OCI-LY1 (cell line): ENCODE results near the gene TUBA4B.
A peak's percentile ranks its signal among the peaks of the same experiment; 100 is the strongest.

ENCODE experiments used
- H2AFZ ChIP-seq: fragments of 200-600 bp; sonication (generic), shearing (Covaris generic); 2 replicates; pipeline ENCODE4 v1.6.0; 2014; ENCODE audit warnings: antibody characterized with exemption, mild to moderate bottlenecking, low read length
- H3F3A ChIP-seq: fragments of 200-600 bp; sonication (generic), shearing (Covaris generic); 2 replicates; pipeline ENCODE4 v1.6.0; 2014; ENCODE audit warnings: mild to moderate bottlenecking, antibody characterized with exemption, low read length, moderate library complexity; ENCODE audit not compliant: insufficient read depth
- H3K27ac ChIP-seq: fragments of 200-600 bp; sonication (generic); 2 replicates; pipeline ENCODE4 v1.5.1; 2014; ENCODE audit warnings: low read length, mixed run types, mild to moderate bottlenecking, low read depth; ENCODE audit not compliant: poor library complexity, severe bottlenecking
- H3K27me3 ChIP-seq: fragments of 200-600 bp; sonication (generic); 2 replicates; pipeline ENCODE4 v1.6.0; 2014; ENCODE audit warnings: antibody characterized with exemption, mild to moderate bottlenecking, low read length, moderate library complexity; ENCODE audit not compliant: insufficient read depth
- H3K36me3 ChIP-seq: fragments of 200-600 bp; sonication (generic); 2 replicates; pipeline ENCODE4 v1.6.1; 2014; ENCODE audit warnings: mild to moderate bottlenecking, antibody characterized with exemption, low read length, moderate library complexity, mixed read lengths; ENCODE audit not compliant: insufficient read depth
- H3K4me1 ChIP-seq: fragments of 200-600 bp; sonication (generic); 2 replicates; pipeline ENCODE4 v1.5.1; 2014; ENCODE audit warnings: mild to moderate bottlenecking, low read length, moderate library complexity; ENCODE audit not compliant: insufficient read depth, severe bottlenecking
- H3K4me2 ChIP-seq: fragments of 200-600 bp; sonication (generic), shearing (Covaris generic); 2 replicates; pipeline ENCODE4 v1.6.1; 2014; ENCODE audit warnings: low read length
- H3K4me3 ChIP-seq: fragments of 200-600 bp; sonication (generic); 2 replicates; pipeline ENCODE4 v1.5.1; 2014; ENCODE audit warnings: low read length, low read depth, mild to moderate bottlenecking, mixed read lengths; ENCODE audit not compliant: poor library complexity, severe bottlenecking
- H3K79me2 ChIP-seq: fragments of 200-600 bp; shearing (Covaris generic); 2 replicates; pipeline ENCODE4 v1.6.1; 2016; ENCODE audit warnings: mixed run types, low read length, mixed read lengths; ENCODE audit not compliant: insufficient read depth
- H3K9ac ChIP-seq: fragments of 200-600 bp; sonication (generic), shearing (Covaris generic); 2 replicates; pipeline ENCODE4 v1.6.1; 2014; ENCODE audit warnings: mild to moderate bottlenecking, low read length, mixed read lengths
- H3K9me2 ChIP-seq: fragments of 200-600 bp; sonication (generic), shearing (Covaris generic); 2 replicates; pipeline ENCODE4 v1.6.1; 2014; ENCODE audit warnings: low read depth, mild to moderate bottlenecking, low read length, mixed read lengths
- H3K9me3 ChIP-seq: fragments of 200-600 bp; shearing (Covaris generic); 2 replicates; pipeline ENCODE4 v1.6.1; 2014; ENCODE audit warnings: low read length, mixed read lengths
- H4K20me1 ChIP-seq: fragments of 200-600 bp; sonication (generic), shearing (Covaris generic); 2 replicates; pipeline ENCODE4 v1.6.0; 2016; ENCODE audit warnings: mild to moderate bottlenecking, low read length; ENCODE audit not compliant: insufficient read depth
- CTCF ChIP-seq: fragments of 200-600 bp; sonication (generic), shearing (Covaris generic); IDR thresholded peaks from 2 replicates; pipeline ENCODE4 v1.5.1; 2017; ENCODE audit warnings: mild to moderate bottlenecking, antibody characterized with exemption, low read length, moderate library complexity, mixed read lengths
- EZH2 ChIP-seq: fragments of 200-600 bp; sonication (generic), shearing (Covaris generic); IDR thresholded peaks from 2 replicates; pipeline ENCODE4 v1.8.0; 2017; ENCODE audit warnings: borderline replicate concordance, mixed run types, mild to moderate bottlenecking, antibody characterized with exemption, low read length, moderate library complexity, mixed read lengths

The TUBA4B gene

GRCh38 chr2:219216535-219216915, 36.5 kb upstream of the TUBA4B start:
- H3K79me2 ChIP-seq: no peaks in the 10 kb centered on the region
- no peak overlapping the region for H3K4me3 ChIP-seq
- no peaks in the 10 kb centered on the region for H4K20me1 ChIP-seq
- no peaks in the 10 kb centered on the region for H3F3A ChIP-seq
- H3K36me3 ChIP-seq: peaks cover 69% of the 10 kb centered on the region
- H3K9me2 ChIP-seq: no peaks in the 10 kb centered on the region
- H2AFZ ChIP-seq: no peak overlapping the region
- TF ChIP-seq EZH2 (no peak), CTCF (no peak)
- no peak overlapping the region for H3K4me2 ChIP-seq
- peak overlapping the region; percentile 13 for H3K27ac ChIP-seq
- H3K9ac ChIP-seq: no peak overlapping the region
- H3K27me3 ChIP-seq: no peaks in the 10 kb centered on the region
- H3K9me3 ChIP-seq: no peaks in the 10 kb centered on the region
- peaks cover 21% of the 10 kb centered on the region for H3K4me1 ChIP-seq

- Histone ChIP-seq H3K9ac (peak overlapping the region; percentile 86), H2AFZ (no peak overlapping the region), H3K36me3 (peaks cover 70% of the 10 kb centered on the region; the same call in 1 of the 2 replicates)
Measured at GRCh38 chr2:219218217-219218731, 34.8 kb upstream of the TUBA4B start.

GRCh38 chr2:219218732-219219701, 34.0 kb upstream of the TUBA4B start, which contains the start of gene ABCB6:
Gene ABCB6 (minus strand): TSS chr2:219218958. CDS start chr2:219218673, 285 bp downstream.
- H3K4me3 ChIP-seq: peak within 1 kb of the TSS; percentile 84
- H3K9me2 ChIP-seq: no peaks in the 10 kb centered on the region
- H3K4me2 ChIP-seq: peak within 1 kb of the TSS; percentile 92
- no peaks in the 10 kb centered on the region for H3K9me3 ChIP-seq
- H3K9ac ChIP-seq: peak within 1 kb of the TSS; percentile 86
- H3K4me1 ChIP-seq: peaks cover 21% of the 10 kb centered on the region
- no peaks in the 10 kb centered on the region for H3K27me3 ChIP-seq
- TF ChIP-seq EZH2 (no peak), CTCF (no peak)
- no peak within 1 kb of the TSS for H2AFZ ChIP-seq
- H3K27ac ChIP-seq: peak within 1 kb of the TSS; percentile 54
- H3F3A ChIP-seq: no peaks in the 10 kb centered on the region
- H3K79me2 ChIP-seq: no peaks in the 10 kb centered on the region
- no peaks in the 10 kb centered on the region for H4K20me1 ChIP-seq
- peaks cover 70% of the 10 kb centered on the region; the same call in 1 of the 2 replicates for H3K36me3 ChIP-seq

More at GRCh38 chr2:219218217-219218731, 34.8 kb upstream of the TUBA4B start:
- Histone ChIP-seq H3K4me3 (peak overlapping the region; percentile 84), H3K4me1 (peaks cover 21% of the 10 kb centered on the region), H3K9me2 (no peaks in the 10 kb centered on the region), H4K20me1 (no peaks in the 10 kb centered on the region), H3F3A (no peaks in the 10 kb centered on the region), H3K9me3 (no peaks in the 10 kb centered on the region), H3K4me2 (peak overlapping the region; percentile 92), H3K79me2 (no peaks in the 10 kb centered on the region), H3K27me3 (no peaks in the 10 kb centered on the region), H3K27ac (peak overlapping the region; percentile 54)
- TF ChIP-seq EZH2: no peak
- TF ChIP-seq CTCF: no peak
